NB4 (cell line): ENCODE data around the gene FABP7.

ENCODE experiments used
- DNase-seq: peaks from one replicate; pipeline ENCODE4 v3.0.0; 2010; ENCODE audit warnings: low read depth
- H3K4me3 ChIP-seq: one replicate; pipeline ENCODE4 v1.5.1; 2011; ENCODE audit warnings: mild to moderate bottlenecking, low read depth, low read length, moderate library complexity
- MYC ChIP-seq: IDR thresholded peaks from 2 replicates; pipeline ENCODE4 v1.6.1; 2011; ENCODE audit warnings: low read depth, low read length
- POLR2A ChIP-seq: IDR thresholded peaks from 2 replicates; pipeline ENCODE4 v1.6.1; 2011; ENCODE audit warnings: mild to moderate bottlenecking; ENCODE audit not compliant: insufficient read length; ENCODE audit errors: extremely low read depth
- TF ChIP-seq, protein P1 (sequence below): IDR thresholded peaks from 2 replicates; pipeline ENCODE4 v1.6.1; 2011; ENCODE audit warnings: low read depth, low read length
- TF ChIP-seq, protein P2 (sequence below): IDR thresholded peaks from one replicate; pipeline ENCODE4 v1.5.1; 2012; ENCODE audit warnings: low read depth, low read length

The FABP7 gene

DNA sequence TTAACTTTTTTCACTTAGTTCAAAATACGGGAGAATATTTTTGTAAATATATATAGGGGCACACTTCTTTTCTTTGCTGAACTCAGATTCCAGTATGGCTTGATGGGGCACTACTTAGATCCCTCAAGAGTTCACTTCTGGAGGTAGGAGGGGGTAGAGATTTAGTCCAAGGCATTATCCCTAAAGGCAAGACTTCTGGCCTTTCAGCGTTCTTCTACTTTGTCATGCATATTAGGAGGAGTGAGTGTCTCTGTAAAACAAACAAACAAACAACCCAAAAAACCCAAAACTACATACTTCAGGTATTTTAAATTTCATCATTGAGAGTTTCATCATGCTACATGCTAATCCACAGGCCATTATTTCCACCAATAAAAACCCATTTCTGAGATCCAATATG is 41.6 kb downstream of the FABP7 start:
- TF ChIP-seq MYC = no peak
- no peak for TF ChIP-seq POLR2A
- TF ChIP-seq, protein P1, sequence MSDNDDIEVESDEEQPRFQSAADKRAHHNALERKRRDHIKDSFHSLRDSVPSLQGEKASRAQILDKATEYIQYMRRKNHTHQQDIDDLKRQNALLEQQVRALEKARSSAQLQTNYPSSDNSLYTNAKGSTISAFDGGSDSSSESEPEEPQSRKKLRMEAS = no peak
- DNase-seq = no peak

DNA sequence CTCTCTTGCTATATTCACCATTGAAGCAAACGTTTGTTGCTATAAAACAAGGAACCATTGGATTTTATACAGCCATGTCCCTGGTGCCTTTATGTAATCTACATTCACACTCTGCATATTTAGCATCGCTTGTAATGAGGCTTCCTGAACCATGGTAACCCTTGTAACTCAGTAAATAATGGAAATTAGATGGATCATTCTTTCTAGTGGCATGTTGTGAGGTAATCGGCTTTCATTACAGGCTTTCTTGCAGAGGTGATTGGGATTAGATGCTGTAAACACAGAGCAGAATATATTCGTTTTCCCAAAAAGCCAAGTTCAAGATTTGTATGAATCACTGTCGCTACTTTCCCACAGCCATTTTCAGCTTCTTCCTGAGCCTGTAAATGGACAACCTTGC is 45.6 kb downstream of the FABP7 start:
- TF ChIP-seq POLR2A = no peak
- TF ChIP-seq, protein P2, sequence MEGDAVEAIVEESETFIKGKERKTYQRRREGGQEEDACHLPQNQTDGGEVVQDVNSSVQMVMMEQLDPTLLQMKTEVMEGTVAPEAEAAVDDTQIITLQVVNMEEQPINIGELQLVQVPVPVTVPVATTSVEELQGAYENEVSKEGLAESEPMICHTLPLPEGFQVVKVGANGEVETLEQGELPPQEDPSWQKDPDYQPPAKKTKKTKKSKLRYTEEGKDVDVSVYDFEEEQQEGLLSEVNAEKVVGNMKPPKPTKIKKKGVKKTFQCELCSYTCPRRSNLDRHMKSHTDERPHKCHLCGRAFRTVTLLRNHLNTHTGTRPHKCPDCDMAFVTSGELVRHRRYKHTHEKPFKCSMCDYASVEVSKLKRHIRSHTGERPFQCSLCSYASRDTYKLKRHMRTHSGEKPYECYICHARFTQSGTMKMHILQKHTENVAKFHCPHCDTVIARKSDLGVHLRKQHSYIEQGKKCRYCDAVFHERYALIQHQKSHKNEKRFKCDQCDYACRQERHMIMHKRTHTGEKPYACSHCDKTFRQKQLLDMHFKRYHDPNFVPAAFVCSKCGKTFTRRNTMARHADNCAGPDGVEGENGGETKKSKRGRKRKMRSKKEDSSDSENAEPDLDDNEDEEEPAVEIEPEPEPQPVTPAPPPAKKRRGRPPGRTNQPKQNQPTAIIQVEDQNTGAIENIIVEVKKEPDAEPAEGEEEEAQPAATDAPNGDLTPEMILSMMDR = no peak
- TF ChIP-seq, protein P1 = no peak
- TF ChIP-seq MYC = no peak

More for the DNA sequence above, 41.6 kb downstream of the FABP7 start:
- no peak overlapping the region for H3K4me3 ChIP-seq

DNA sequence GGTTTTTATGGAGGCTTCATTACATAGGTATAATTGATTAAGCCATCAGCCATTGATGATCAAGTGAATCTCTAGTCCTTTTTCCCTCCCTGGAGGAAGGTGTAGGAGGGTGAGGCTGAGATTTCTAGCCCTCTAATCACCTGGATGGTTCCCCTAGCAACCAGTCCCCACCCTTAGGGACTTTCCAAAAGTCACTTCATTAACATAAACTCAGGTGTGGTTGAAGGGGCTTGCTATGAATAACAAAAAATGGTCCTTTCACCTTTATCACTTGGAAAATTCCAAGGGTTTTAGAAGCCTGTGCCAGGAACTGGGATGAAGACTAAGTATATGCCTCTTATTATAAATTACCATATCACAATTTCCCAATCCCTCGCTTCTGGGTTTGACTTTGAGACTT is 49.9 kb downstream of the FABP7 start:
- no peak for DNase-seq
- TF ChIP-seq POLR2A (no peak), MYC (no peak)
- TF ChIP-seq, protein P2 = no peak
- TF ChIP-seq, protein P1 = no peak
- H3K4me3 ChIP-seq = no peak overlapping the region

More for the DNA sequence above, 45.6 kb downstream of the FABP7 start:
- H3K4me3 ChIP-seq = no peak overlapping the region
- no peak for DNase-seq

DNA sequence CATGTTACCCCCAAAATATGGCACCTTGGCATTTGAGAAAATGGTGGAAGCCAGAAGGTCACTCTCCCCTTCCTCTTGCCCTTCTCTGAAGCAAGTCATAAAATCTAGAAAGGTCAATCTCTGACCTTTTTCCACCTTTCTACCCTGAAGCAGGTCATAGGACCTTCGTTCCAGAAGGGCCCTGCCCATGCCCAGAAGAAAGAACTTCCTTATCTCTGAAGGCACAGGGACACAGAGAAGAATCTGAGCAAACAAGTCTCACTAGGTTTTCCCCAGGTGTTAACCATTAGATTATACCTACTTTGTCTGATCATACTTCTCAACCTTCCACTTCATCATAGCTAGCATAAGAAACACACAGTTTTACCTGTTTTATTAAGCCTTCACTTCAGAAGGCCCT is 52.0 kb downstream of the FABP7 start:
- no peak for DNase-seq
- H3K4me3 ChIP-seq = no peak overlapping the region
- TF ChIP-seq POLR2A (no peak), MYC (no peak)
- TF ChIP-seq, protein P1 = no peak
- TF ChIP-seq, protein P2 = no peak

DNA sequence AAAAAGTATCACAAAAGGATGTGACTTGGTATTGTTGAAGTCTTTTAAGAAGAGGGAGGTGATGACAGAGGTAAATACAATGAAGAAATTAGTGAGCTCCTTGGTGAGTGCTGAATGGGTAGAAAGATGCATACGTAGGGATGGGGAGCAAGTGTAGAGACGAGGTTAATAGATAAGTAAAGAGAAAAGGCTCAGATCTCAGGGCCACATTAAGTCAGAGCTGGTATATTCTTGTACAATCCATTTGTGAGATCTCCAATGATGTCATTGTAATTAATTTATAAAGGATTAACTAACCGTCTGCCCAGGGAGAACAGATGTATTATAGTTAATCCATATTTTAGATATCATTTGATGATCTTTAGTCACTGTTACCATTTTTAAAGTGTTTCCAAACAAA is 52.9 kb downstream of the FABP7 start:
- no peak for DNase-seq
- no peak overlapping the region for H3K4me3 ChIP-seq
- TF ChIP-seq POLR2A (no peak), MYC (no peak)
- TF ChIP-seq, protein P2 = no peak
- TF ChIP-seq, protein P1 = no peak

DNA sequence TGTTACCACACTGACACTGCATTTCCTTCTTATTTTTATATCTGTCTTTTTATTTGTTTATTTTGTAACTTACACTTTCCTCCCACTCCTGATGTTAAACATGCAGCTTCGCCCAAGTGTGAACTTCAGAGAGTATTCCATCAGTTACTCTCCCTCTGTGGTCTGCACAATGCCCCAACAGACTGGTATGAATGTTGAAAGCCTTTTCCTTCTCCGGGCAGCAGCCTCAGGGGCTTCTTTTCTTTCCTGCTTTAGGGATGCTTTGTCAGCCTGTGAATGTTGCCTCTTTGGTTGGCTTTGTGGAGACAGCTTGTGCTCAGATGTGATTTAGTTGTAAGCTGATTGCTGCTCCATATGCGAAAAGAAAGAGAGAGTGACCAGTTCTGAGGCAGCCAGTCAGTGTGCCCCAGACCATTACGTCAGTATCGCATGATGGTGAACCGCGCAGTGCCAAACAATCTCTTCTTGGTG is 53.5 kb downstream of the FABP7 start:
- TF ChIP-seq POLR2A (no peak), MYC (no peak)
- TF ChIP-seq, protein P1 = no peak
- TF ChIP-seq, protein P2 = no peak
- H3K4me3 ChIP-seq = no peak overlapping the region
- DNase-seq = no peak
